ENCODE results near the gene AFF3. TPM values are rescaled to one million over a fixed set of nuclear protein-coding genes. Genes with fewer than 3 reads are reported as not detected.

Gene AFF3
- total and polyA plus RNA-seq, 2 of the 13 experiments (the other 11 are each of a cell fraction or from before 2014, with no cell fraction given), result not detected

DNA sequence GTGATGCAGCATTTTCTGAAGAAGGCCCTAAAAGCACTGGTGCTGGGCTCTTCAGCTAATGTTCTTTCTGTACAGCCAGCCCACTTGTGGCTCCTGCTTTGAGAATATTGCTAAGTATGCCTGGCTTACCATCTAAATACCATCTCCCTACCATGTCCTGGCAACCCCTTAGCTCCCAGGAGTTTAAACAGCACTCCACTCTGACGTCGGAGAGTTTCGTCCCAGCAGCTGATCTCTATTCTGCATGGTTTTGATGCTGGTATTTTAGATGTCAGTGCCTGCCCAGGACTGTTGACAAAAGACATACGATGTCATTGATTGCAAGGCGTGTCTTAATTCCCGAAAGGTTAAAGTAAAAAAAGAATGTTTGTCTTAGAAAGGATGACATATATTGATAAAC lies 47.0 kb upstream of the AFF3 start:
- H3K4me1 ChIP-seq (ENCODE audit: insufficient read depth, low read length), result no peaks in the 10 kb centered on the region
- ChIA-PET CTCF (ENCODE audit: low intra/inter-chr PET ratio, low total read pairs) (no interaction called here), POLR2A (no interaction called here)
- H3K27me3 ChIP-seq (ENCODE audit: control insufficient read depth in 1 of 2, insufficient read depth in 2 of 2, low read length in 2 of 2), result peaks cover 0 to 6% of the 10 kb centered on the region in 2 experiments; a peak in 2 of 5 replicates
- H3K4me2 ChIP-seq (ENCODE audit: low read depth, low read length), result no peak overlapping the region
- no peak for TF ChIP-seq ZNF121 (CRISPR knock-in tag; IDR thresholded peaks at IDR 0.05)
- TF ChIP-seq MIXL1 (CRISPR knock-in tag; IDR thresholded peaks at IDR 0.05), result no peak
- no peak for TF ChIP-seq EHMT2 (IDR thresholded peaks at IDR 0.05; ENCODE audit: borderline replicate concordance, low read depth, low read length)
- TF ChIP-seq MXD4 (CRISPR knock-in tag; IDR thresholded peaks at IDR 0.05), result no peak
- no peak for TF ChIP-seq ZNF577 (CRISPR knock-in tag; IDR thresholded peaks at IDR 0.05; ENCODE audit: borderline replicate concordance, low read depth)
- no peak for TF ChIP-seq ZNF556 (CRISPR knock-in tag; IDR thresholded peaks at IDR 0.05; ENCODE audit: borderline replicate concordance)
- no peak for TF ChIP-seq MYNN (CRISPR knock-in tag; IDR thresholded peaks at IDR 0.05; ENCODE audit: low read depth)
- no peak for TF ChIP-seq SP1 (IDR thresholded peaks at IDR 0.05)
- TF ChIP-seq SP1 (CRISPR knock-in tag; IDR thresholded peaks at IDR 0.05), result no peak
- no peak for TF ChIP-seq ZSCAN31 (CRISPR knock-in tag; IDR thresholded peaks at IDR 0.05; ENCODE audit: low read depth)
- 38% methylated on average over 6 of the region's 6 CpGs for WGBS (ENCODE audit: low lambda C conversion rate)
- no peaks in the 10 kb centered on the region for H3K36me3 ChIP-seq (replicated peaks in 1 of 2; ENCODE audit: control insufficient read depth in 1 of 2, insufficient read depth in 2 of 2, low read length in 2 of 2)
- FAIRE-seq (no peak), ATAC-seq (no peak), DNase-seq (ENCODE audit: low spot score) (no peak)
- H3K9me3 ChIP-seq (ENCODE audit: low read length), result no peaks in the 10 kb centered on the region
- in situ Hi-C loops (cut with HindIII; ENCODE audit: extremely low pct_ligation_motif_present, low pct_unique_long_range_greater_than_20kb) (no loop called here), intact Hi-C loops (cut with micrococcal nuclease; ENCODE audit: unreplicated experiment) (no loop called here)
- no peaks in the 10 kb centered on the region for H3K79me2 ChIP-seq (ENCODE audit: insufficient read depth, low read length)
- H3K27ac ChIP-seq (ENCODE audit: extremely low read length, insufficient read depth, low read length), result no peak overlapping the region
- H3K4me3 ChIP-seq (replicated peaks in 1 of 3; ENCODE audit: insufficient read depth in 1 of 3, low read depth in 2 of 3, low read length in 3 of 3), result no peak overlapping the region
- H3K9ac ChIP-seq (ENCODE audit: insufficient read depth, low read depth, low read length), result no peak overlapping the region
- no peak overlapping the region for H2AFZ ChIP-seq (ENCODE audit: low read length)
- no peaks in the 10 kb centered on the region for H4K20me1 ChIP-seq (ENCODE audit: insufficient read depth, low read length)
- BruUV-seq (replicated peaks), result no TSS peak

DNA sequence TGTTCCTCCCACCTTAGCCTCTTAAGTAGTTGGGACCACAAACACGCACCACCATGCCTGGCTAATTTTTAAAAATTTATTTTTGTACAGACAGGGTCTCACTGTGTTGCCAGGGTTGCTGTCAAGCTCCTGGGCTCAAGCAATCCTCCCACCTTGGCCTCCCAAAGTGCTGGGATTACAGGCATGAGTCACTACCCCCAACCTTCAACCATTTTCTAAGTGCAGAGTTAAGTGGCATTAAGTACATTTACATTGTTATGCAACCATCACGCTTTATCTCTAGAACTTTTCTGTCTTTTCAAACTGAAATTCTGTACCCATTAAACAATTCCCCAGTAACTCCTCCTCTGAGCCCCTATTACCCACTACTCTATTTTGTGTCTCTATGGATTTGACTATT lies 45.9 kb upstream of the AFF3 start:
- WGBS (ENCODE audit: low lambda C conversion rate), result 27% methylated on average over 2 of the region's 2 CpGs
- H3K4me2 ChIP-seq (ENCODE audit: low read depth, low read length), result no peak overlapping the region
- H4K20me1 ChIP-seq (ENCODE audit: insufficient read depth, low read length), result no peaks in the 10 kb centered on the region
- FAIRE-seq (no peak), DNase-seq (ENCODE audit: low spot score) (no peak), ATAC-seq (no peak)
- no peak overlapping the region for H3K9ac ChIP-seq (ENCODE audit: insufficient read depth, low read depth, low read length)
- BruUV-seq (replicated peaks), result no TSS peak
- intact Hi-C loops (cut with micrococcal nuclease; ENCODE audit: unreplicated experiment) (no loop called here), in situ Hi-C loops (cut with HindIII; ENCODE audit: extremely low pct_ligation_motif_present, low pct_unique_long_range_greater_than_20kb) (no loop called here)
- TF ChIP-seq SOX6 (IDR thresholded peaks at IDR 0.05) (no peak), SOX6 (CRISPR knock-in tag; IDR thresholded peaks at IDR 0.05) (no peak), NFIB (CRISPR knock-in tag; IDR thresholded peaks at IDR 0.05; ENCODE audit: borderline replicate concordance) (no peak), HMG20B (CRISPR knock-in tag; conservative IDR thresholded peaks at IDR 0.05) (no peak), ZNF816 (CRISPR knock-in tag; IDR thresholded peaks at IDR 0.05; ENCODE audit: borderline replicate concordance) (no peak), ZNF451 (CRISPR knock-in tag; IDR thresholded peaks at IDR 0.05) (no peak)
- TF ChIP-seq, protein P1, sequence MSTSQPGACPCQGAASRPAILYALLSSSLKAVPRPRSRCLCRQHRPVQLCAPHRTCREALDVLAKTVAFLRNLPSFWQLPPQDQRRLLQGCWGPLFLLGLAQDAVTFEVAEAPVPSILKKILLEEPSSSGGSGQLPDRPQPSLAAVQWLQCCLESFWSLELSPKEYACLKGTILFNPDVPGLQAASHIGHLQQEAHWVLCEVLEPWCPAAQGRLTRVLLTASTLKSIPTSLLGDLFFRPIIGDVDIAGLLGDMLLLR (CRISPR knock-in tag; IDR thresholded peaks at IDR 0.05), result no peak
- TF ChIP-seq, protein P2, sequence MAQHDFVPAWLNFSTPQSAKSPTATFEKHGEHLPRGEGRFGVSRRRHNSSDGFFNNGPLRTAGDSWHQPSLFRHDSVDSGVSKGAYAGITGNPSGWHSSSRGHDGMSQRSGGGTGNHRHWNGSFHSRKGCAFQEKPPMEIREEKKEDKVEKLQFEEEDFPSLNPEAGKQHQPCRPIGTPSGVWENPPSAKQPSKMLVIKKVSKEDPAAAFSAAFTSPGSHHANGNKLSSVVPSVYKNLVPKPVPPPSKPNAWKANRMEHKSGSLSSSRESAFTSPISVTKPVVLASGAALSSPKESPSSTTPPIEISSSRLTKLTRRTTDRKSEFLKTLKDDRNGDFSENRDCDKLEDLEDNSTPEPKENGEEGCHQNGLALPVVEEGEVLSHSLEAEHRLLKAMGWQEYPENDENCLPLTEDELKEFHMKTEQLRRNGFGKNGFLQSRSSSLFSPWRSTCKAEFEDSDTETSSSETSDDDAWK (CRISPR knock-in tag; IDR thresholded peaks at IDR 0.05), result no peak
- H3K79me2 ChIP-seq (ENCODE audit: insufficient read depth, low read length), result no peaks in the 10 kb centered on the region
- no peaks in the 10 kb centered on the region for H3K36me3 ChIP-seq (replicated peaks in 1 of 2; ENCODE audit: control insufficient read depth in 1 of 2, insufficient read depth in 2 of 2, low read length in 2 of 2)
- ChIA-PET CTCF (ENCODE audit: low intra/inter-chr PET ratio, low total read pairs) (no interaction called here), POLR2A (no interaction called here)
- H2AFZ ChIP-seq (ENCODE audit: low read length), result no peak overlapping the region
- H3K4me3 ChIP-seq (replicated peaks in 1 of 3; ENCODE audit: insufficient read depth in 1 of 3, low read depth in 2 of 3, low read length in 3 of 3), result no peak overlapping the region
- no peaks in the 10 kb centered on the region; a peak in 1 of 5 replicates for H3K27me3 ChIP-seq (ENCODE audit: control insufficient read depth in 1 of 2, insufficient read depth in 2 of 2, low read length in 2 of 2)
- H3K4me1 ChIP-seq (ENCODE audit: insufficient read depth, low read length), result no peaks in the 10 kb centered on the region
- H3K9me3 ChIP-seq (ENCODE audit: low read length), result no peaks in the 10 kb centered on the region
- no peak overlapping the region for H3K27ac ChIP-seq (ENCODE audit: extremely low read length, insufficient read depth, low read length)

All from HepG2 (cell line).